GM18508 (cell line): ENCODE data around the gene KLHDC8B.
"Not testable (repeated sequence)": the region's sequence is repeated elsewhere in the genome, so short reads cannot be mapped to it uniquely, and the experiment has no call there.

Experiments
- ATAC-seq: cut with Tn5 transposase; IDR thresholded peaks from one replicate; pipeline ENCODE4 v1.9.1; 2021; ENCODE audit warnings: moderate number of reproducible peaks; ENCODE audit not compliant: insufficient read depth, unreplicated experiment

The KLHDC8B gene

GRCh38 chr3:49180116-49180515, 8.7 kb downstream of the KLHDC8B start:
- no peak for ATAC-seq

GRCh38 chr3:49181351-49181750, 10.0 kb downstream of the KLHDC8B start:
- ATAC-seq = no peak

GRCh38 chr3:49182682-49183081, 11.3 kb downstream of the KLHDC8B start:
- ATAC-seq = no peak

GRCh38 chr3:49183873-49184272, 12.5 kb downstream of the KLHDC8B start:
- ATAC-seq = no peak

GRCh38 chr3:49191741-49192140, 20.3 kb downstream of the KLHDC8B start:
- ATAC-seq = no peak

- ATAC-seq = no peak
Observed at GRCh38 chr3:49198161-49198560, 26.8 kb downstream of the KLHDC8B start.

- ATAC-seq = no peak
Observed at GRCh38 chr3:49198611-49199230, 27.3 kb downstream of the KLHDC8B start.

- no peak for ATAC-seq
Observed at GRCh38 chr3:49199239-49199899, 28.0 kb downstream of the KLHDC8B start.

- no peak for ATAC-seq
Observed at GRCh38 chr3:49199900-49200281, 28.5 kb downstream of the KLHDC8B start.

- no peak for ATAC-seq
Observed at GRCh38 chr3:49213541-49213943, 42.1 kb downstream of the KLHDC8B start.

- ATAC-seq = no peak
Observed at GRCh38 chr3:49213998-49214397, 42.6 kb downstream of the KLHDC8B start.

- ATAC-seq = not testable (repeated sequence)
Observed at GRCh38 chr3:49216687-49217086, 45.3 kb downstream of the KLHDC8B start.

- not testable (repeated sequence) for ATAC-seq
Observed at GRCh38 chr3:49217108-49217507, 45.7 kb downstream of the KLHDC8B start.

GRCh38 chr3:49217688-49218470, 46.5 kb downstream of the KLHDC8B start:
- no peak for ATAC-seq

GRCh38 chr3:49218471-49218989, 47.1 kb downstream of the KLHDC8B start:
- not testable (repeated sequence) for ATAC-seq

- no peak for ATAC-seq
Observed at GRCh38 chr3:49219132-49219531, 47.7 kb downstream of the KLHDC8B start.

- not testable (repeated sequence) for ATAC-seq
Observed at GRCh38 chr3:49220985-49221563, 49.7 kb downstream of the KLHDC8B start.

GRCh38 chr3:49222002-49222401, 50.6 kb downstream of the KLHDC8B start:
- no peak for ATAC-seq
